Fibroblast of skin of left biceps (primary cell): ENCODE data around the gene C22orf23.

Experiments
- DNase-seq, 2 experiments: peaks; one replicate each; pipeline ENCODE4 v3.0.0-alpha.2; 2013; ENCODE audit warnings: low read depth in 2 of 2

The C22orf23 gene

DNA sequence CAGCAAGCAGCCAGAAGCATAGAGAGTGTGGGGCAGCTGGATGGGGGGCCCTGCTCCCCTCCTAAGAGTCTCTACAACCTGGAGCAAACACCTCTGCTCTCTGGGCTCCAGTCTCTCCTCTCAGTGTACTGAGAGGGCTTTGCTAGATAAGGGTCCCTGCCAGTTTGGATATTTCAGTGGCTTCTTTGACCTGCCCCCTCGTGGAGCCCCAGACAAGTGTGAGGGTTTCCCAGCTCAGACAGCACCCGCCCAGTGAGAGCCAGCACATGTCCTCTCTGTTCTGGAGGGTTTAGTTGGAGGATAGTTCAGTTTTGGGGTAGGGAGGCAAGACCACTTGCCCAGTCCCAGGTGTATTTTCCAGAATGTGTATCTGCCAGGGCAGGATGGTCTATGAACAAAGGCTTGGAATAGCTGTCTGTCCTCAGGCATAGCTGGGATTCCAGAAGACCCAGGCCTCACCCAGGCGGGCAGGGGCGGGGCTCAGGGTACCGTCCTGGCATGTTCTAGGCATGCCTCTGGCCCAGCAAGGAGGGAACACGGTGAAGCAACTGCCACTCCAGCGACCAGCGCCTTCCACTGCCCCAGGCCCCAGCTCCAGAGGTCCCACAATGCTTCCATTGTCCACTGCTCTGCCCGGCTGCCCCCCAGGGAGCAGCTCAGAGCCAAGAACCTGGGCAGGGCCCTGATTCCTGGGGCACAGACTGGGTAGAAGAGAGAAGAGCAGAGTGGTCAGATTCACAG, 54.8 kb downstream of the C22orf23 start:
- no peak for DNase-seq

DNA sequence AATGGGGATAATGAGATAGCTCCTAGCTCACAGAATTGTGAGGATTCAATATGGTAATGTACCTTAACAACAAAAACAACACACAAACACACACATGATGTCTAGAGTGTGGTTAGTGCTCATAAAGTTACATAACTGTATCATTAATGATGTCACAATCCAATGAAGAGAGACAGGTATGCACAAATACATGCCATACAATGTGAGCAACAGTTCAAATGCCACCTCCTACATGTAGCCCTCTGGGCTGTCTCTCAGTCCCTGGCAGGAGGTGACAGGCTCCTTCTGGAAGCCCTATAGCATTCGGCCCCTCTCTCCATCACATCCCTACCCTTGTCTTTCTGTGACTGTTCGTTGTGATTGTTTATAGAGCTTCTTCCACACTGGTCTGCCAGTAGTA, 55.6 kb downstream of the C22orf23 start:
- no peak for DNase-seq

DNA sequence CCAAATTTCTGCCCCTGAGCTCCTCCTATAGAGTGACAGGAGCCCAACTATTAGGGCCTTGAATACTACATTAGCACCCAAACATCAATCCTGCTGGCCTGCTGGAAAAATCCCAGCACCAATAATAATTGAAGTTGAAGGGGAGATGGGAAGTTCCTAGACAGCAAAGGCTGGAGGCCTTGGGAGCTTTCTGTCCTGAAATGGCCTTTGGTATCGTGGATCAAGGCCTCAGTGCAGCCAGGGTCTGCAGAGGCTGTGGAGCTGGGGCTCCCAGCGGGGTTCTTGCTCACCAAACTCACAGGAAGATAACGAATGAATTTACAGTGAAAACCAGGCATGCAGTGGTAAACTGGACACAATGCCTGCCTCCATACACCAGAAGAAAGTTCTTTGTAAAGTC, 56.5 kb downstream of the C22orf23 start:
- no peak for DNase-seq

DNA sequence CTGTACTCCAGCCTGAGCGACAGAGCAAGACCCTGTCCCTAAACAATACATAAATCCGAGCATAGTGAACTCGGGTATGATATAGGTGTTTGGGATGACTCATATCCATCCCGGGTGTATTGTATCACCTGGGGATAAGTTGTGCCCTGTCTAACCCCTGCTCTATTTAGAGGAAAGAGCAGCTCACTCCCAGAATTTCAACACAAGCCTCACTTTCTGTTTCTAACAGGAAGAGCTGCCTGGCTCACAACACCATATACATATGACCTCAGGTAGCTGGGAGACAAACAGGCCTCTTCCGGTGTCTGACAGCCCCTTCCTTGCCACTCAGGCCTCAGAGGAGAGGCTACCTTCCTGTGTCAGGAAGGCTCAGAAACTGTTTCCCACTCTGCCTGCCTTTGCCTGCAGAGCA, 57.2 kb downstream of the C22orf23 start:
- DNase-seq: no peak

DNA sequence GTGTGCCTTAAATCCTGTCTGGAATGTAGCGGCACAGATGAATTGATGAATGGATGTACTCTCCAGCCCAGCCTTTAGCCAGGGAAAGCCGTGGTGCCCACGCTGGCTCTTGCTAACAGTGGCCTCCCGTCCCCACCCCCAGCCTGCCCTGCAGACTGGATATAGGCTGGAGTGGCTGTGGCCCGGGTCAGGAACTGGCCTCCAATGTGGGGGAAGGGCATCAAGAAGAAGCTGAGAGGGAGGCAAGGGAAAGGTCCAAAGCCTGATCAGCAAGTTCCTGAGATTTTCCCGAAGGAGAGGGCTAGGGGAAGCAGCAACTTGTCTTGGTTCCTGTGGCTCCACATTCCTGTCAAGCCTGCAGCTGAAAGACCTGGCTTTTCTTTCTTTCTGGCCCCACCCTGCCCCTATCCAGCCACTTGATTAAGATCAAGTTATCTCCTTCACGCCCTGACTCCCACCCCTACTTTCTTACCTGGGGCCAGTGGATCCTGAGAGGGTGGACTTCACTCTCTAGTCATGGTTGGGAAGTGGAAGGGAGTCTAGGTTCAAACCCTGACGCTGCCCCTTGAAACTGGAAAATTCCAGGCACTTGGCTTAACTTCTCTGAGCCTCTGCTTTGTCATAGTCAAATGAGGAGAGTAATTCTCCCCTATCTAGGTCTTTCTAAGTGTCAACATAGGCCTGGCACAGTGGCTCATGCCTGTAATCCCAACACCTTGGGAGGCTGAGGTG, 58.3 kb downstream of the C22orf23 start:
- DNase-seq: no peak

- DNase-seq: no peak
Observed at GRCh38 chr22:37893583-37893983, 59.8 kb downstream of the C22orf23 start.
